LNCaP clone FGC (cell line): ENCODE results near the gene NPTN.
A peak's percentile ranks its signal among the peaks of the same experiment; 100 is the strongest.

Source experiments
- DNase-seq: peaks from one replicate; pipeline ENCODE4 v3.0.0-alpha.2; 2011; ENCODE audit warnings: low read depth
- H3K4me3 ChIP-seq: 2 replicates; pipeline ENCODE4 v1.5.1; 2011; ENCODE audit warnings: mild to moderate bottlenecking, low read depth, low read length, control low read depth
- TF ChIP-seq, protein P1 (sequence below): IDR thresholded peaks from 2 replicates; pipeline ENCODE4 v1.5.1; 2012; ENCODE audit warnings: mild to moderate bottlenecking; ENCODE audit not compliant: control insufficient read depth, insufficient read depth; ENCODE audit errors: extremely low read depth

Gene NPTN

DNA sequence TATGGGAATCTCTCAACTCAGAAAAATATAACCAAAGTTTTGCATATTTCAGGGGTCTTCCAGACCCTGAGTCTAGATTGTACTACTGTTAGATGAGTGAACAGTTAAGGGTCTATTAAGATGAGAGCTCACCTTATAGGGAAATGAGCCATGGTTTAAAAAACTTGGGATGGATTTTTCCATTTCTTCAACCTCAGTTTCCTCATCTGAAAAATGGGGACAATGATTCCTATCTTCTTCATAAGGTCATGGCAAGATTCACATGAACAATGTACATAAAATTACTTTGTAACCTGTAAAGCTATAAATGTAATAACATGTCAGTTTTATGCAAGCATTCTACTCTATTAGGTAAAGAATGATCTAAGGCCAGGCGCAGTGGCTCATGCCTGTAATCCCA, 28.7 kb downstream of the NPTN start:
- TF ChIP-seq, protein P1, sequence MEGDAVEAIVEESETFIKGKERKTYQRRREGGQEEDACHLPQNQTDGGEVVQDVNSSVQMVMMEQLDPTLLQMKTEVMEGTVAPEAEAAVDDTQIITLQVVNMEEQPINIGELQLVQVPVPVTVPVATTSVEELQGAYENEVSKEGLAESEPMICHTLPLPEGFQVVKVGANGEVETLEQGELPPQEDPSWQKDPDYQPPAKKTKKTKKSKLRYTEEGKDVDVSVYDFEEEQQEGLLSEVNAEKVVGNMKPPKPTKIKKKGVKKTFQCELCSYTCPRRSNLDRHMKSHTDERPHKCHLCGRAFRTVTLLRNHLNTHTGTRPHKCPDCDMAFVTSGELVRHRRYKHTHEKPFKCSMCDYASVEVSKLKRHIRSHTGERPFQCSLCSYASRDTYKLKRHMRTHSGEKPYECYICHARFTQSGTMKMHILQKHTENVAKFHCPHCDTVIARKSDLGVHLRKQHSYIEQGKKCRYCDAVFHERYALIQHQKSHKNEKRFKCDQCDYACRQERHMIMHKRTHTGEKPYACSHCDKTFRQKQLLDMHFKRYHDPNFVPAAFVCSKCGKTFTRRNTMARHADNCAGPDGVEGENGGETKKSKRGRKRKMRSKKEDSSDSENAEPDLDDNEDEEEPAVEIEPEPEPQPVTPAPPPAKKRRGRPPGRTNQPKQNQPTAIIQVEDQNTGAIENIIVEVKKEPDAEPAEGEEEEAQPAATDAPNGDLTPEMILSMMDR: no peak
- no peak for DNase-seq
- no peak overlapping the region for H3K4me3 ChIP-seq

DNA sequence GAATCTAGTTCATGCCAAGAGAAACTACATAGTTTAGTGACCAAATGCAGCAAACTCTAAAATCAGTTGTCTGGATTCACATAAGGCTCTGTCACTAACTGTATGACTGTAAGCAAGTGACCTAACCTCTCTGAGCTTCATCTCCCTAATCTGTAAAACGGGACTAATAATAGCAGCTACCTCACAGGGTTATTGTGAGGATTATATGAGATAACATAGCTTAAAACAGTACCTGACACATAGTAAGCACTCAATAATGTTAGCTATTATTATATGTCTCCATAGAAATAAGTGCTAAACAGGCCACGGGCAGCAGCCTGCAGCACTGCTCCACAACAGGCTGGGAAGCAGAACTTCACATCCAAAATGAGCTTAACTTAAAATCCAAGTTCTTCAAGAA, 30.2 kb downstream of the NPTN start:
- no peak for DNase-seq

DNA sequence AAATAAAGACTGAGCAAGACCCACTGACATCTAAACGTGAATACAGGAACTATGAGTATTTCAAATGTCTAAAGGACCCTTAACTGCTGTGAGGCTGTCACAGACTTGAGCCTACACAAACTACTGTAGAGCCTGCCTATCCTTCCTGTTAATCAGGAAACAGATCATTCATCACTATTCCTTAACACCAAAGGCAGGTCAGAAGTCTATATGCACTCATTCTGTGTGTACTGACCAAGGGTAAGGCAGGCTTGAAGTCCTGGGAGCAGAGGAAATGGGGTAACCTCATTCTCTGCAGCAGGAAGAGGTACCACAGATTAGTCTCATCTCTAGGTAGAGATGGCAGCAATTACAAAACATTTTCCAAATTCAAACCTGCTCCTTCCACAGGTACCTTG, 30.7 kb downstream of the NPTN start:
- H3K4me3 ChIP-seq: no peak overlapping the region
- DNase-seq: no peak
- TF ChIP-seq, protein P1: no peak

More for the DNA sequence above, 30.2 kb downstream of the NPTN start:
- no peak overlapping the region for H3K4me3 ChIP-seq
- TF ChIP-seq, protein P1: no peak

DNA sequence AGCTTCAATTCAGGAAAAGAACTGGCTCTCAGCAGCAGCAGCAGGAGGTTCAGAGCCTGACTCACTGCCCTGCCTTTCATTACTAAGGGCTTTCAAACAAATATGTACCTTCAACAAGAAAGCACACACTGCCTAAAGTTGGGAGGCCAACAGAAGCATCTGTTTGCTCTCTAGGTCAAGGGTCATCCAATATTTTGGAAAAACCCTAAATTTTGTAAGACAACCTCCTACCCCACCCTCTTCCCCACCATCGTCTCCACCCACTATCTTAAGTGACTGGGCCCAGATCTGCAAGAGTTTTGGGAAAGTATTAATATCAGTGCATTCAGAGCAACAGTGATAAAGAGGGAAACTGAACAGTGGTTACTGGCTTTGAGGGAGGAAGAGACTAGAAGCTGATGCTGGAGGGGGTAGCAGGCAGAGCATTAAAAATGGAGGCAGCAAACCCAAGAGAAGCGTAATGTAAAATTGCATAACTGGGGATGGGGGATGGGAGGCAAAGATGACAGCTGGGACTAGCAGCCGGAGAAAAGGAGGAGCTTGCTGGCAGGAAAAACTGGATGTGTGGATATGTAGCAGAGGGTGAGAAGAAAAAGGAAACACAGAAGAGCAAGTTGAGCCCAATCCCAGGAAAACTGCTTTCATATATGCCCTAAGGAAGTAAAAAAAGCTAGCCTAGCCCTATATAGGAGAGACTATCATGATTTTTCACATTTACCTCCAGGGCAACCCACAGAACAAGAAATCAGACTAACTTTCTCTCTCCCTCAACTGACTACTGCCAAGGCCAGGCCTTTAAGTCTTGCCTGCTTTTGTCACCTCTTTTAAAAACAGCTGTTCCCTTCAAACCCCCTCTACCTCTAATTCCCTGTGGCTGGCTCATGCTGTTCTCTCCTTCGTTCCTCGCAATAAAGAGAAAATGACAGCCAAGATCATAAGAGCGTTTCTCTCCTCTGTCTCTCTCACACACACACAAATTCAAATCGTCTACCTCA, 31.4 kb downstream of the NPTN start:
- DNase-seq: peak; percentile 51
- TF ChIP-seq, protein P1: no peak
- H3K4me3 ChIP-seq: no peak overlapping the region

DNA sequence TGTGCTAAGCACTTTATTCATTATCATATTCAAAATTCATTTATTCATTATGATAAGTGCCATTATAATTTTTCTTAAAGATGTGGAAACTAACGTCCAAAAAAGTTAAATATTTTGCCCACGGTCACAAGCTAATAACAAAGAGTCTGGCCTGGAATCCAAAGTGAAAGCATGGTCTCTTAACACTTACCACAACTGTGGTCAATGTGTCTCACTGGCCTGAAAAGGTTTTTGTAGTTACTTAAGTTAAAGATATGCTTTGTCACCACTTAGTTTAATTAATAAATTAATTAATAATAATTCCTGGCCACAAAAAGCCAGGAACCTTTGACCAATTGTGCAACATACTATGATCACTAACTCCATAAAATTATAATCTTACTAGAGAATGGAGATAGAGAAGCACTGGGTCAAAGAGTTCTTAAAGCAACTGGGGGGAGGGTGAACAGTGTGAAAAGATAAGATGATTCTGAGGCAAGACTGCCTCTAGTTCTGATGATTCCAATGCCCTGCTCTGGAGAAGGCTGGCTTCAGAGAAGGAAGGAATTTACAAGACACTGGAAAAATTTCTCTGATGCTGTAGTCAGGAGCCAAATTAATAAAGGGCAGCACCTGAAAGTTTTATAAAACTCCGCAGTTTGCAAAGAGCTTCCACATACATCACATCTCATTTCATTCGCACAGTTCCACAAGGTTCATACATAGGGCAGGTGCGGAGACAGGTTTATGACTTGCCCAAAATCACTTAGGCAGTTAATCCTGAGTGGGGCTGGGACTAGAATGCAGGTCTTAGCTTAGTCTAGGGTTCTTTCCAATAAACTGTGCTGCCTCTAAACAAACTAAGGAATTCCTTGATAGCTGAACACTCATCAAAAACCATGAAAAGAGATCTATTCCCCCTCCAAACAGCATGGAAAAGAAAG, 32.5 kb downstream of the NPTN start:
- TF ChIP-seq, protein P1: no peak
- no peak for DNase-seq
- H3K4me3 ChIP-seq: no peak overlapping the region

DNA sequence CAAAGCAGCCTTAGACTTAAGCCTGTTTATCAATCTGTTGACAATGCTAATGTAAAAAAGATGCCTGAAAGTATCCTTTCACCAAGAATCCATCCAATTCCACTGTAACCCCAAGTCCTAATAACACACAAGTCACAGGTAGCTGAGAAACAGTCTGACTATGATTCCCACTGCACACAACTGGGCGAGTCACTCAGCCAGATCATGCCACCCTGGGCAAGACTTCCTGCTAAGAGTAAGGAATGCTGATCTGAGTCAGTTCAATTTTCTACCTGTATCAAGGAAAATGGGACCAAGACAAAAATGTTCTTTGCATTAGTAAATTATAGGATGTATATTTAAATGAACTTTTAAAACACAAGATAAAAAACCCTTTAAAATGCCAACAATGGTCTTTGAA, 33.3 kb downstream of the NPTN start:
- DNase-seq: no peak
- no peak overlapping the region for H3K4me3 ChIP-seq
- TF ChIP-seq, protein P1: no peak
